NCI-H2107 treated with DMSO at 0.1 percent for 48 hours (cell line): ENCODE results near the gene AP3B2.
"Not testable (repeated sequence)": the region's sequence is repeated elsewhere in the genome, so short reads cannot be mapped to it uniquely, and the experiment has no call there.

ENCODE experiments used
- DNase-seq: peaks from one replicate; lab custom pipeline; 2025; ENCODE audit not compliant: unreplicated experiment; lab: John Stamatoyannopoulos, UW

Gene AP3B2

GRCh38 chr15:82650046-82650670, 59.5 kb downstream of the AP3B2 start:
- no peak for DNase-seq

GRCh38 chr15:82649226-82649999, 60.3 kb downstream of the AP3B2 start:
- DNase-seq, result no peak

GRCh38 chr15:82648257-82649103, 61.2 kb downstream of the AP3B2 start:
- no peak for DNase-seq

GRCh38 chr15:82647835-82648256, 61.8 kb downstream of the AP3B2 start:
- no peak for DNase-seq

GRCh38 chr15:82647045-82647834, 62.4 kb downstream of the AP3B2 start, which contains the start of gene CPEB1:
TSS of gene CPEB1 (minus strand) at chr15:82647363. CDS start at chr15:82628459, 18,904 bp downstream.
- DNase-seq, result no peak

- DNase-seq, result no peak
Observed at GRCh38 chr15:82646250-82647044, 63.2 kb downstream of the AP3B2 start.

- not testable (repeated sequence) for DNase-seq
Observed at GRCh38 chr15:82644967-82645852, 64.5 kb downstream of the AP3B2 start.

GRCh38 chr15:82643992-82644391, 65.7 kb downstream of the AP3B2 start:
- no peak for DNase-seq

- no peak for DNase-seq
Observed at GRCh38 chr15:82642656-82643055, 67.0 kb downstream of the AP3B2 start.

GRCh38 chr15:82641129-82641798, 68.4 kb downstream of the AP3B2 start:
- DNase-seq, result peak; percentile 62

- no peak for DNase-seq
Observed at GRCh38 chr15:82640672-82641071, 69.0 kb downstream of the AP3B2 start.

- no peak for DNase-seq
Observed at GRCh38 chr15:82635798-82636197, 73.9 kb downstream of the AP3B2 start.

- no peak for DNase-seq
Observed at GRCh38 chr15:82630033-82630432, 79.6 kb downstream of the AP3B2 start.

GRCh38 chr15:82625136-82625535, 84.5 kb downstream of the AP3B2 start:
- DNase-seq, result no peak

- DNase-seq, result no peak
Observed at GRCh38 chr15:82624438-82624837, 85.2 kb downstream of the AP3B2 start.

GRCh38 chr15:82624008-82624407, 85.7 kb downstream of the AP3B2 start:
- no peak for DNase-seq

GRCh38 chr15:82621970-82622369, 87.7 kb downstream of the AP3B2 start:
- DNase-seq, result no peak

GRCh38 chr15:82613747-82614146, 95.9 kb downstream of the AP3B2 start:
- no peak for DNase-seq
